ENCODE measurements around the gene CDH18.
A peak's percentile ranks its signal among the peaks of the same experiment; 100 is the strongest.

Gene CDH18

DNA sequence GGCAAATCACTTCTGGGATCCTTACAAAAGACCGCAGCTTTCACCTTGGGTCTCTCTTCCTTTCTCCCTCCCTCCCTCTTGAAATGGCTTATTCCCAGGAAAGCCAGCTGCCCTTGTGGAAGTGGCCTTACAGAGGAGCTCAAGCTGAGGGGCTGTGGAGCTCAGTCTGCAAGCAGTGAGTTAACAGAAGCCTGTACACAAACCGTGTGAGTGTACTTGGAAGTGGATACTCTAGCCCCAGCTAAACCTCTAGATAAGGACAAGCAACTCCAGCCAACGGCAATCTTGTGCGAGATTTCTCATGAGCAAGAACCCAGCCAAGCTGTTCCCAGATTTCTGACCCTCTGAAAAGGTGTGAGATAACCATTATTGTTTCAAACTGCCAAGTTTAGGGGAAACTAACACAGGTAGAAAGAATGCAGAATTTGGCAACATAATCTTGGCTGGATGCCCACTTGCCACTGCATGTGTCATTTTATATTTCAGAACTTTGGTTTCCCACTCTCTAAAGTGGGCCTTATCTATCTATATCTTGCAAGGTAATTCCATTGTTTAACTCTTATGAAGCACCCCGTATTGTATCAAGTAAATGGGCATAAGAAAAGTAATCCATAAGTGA lies 85.6 kb downstream of the CDH18 start:
- H4K20me1 ChIP-seq (ENCODE audit: insufficient read depth), result no peaks in the 10 kb centered on the region
- no peak overlapping the region for H3K9ac ChIP-seq
- no peak overlapping the region for H3K27ac ChIP-seq
- no peaks in the 10 kb centered on the region for H3K4me1 ChIP-seq (ENCODE audit: low read depth, poor library complexity, severe bottlenecking)
- H3K4me3 ChIP-seq (IDR thresholded peaks at IDR 0.05; ENCODE audit: insufficient read depth, low read depth, low read length), result no peak overlapping the region
- H3K27me3 ChIP-seq (ENCODE audit: insufficient read depth, low read depth), result no peaks in the 10 kb centered on the region
- no peaks in the 10 kb centered on the region for H3K36me3 ChIP-seq (ENCODE audit: insufficient read depth)
- H3K4me2 ChIP-seq, result no peak overlapping the region
- H2AFZ ChIP-seq (ENCODE audit: low read depth), result no peak overlapping the region
- H3K79me2 ChIP-seq (ENCODE audit: insufficient read depth, low read depth), result no peaks in the 10 kb centered on the region
- TF ChIP-seq, protein P1, sequence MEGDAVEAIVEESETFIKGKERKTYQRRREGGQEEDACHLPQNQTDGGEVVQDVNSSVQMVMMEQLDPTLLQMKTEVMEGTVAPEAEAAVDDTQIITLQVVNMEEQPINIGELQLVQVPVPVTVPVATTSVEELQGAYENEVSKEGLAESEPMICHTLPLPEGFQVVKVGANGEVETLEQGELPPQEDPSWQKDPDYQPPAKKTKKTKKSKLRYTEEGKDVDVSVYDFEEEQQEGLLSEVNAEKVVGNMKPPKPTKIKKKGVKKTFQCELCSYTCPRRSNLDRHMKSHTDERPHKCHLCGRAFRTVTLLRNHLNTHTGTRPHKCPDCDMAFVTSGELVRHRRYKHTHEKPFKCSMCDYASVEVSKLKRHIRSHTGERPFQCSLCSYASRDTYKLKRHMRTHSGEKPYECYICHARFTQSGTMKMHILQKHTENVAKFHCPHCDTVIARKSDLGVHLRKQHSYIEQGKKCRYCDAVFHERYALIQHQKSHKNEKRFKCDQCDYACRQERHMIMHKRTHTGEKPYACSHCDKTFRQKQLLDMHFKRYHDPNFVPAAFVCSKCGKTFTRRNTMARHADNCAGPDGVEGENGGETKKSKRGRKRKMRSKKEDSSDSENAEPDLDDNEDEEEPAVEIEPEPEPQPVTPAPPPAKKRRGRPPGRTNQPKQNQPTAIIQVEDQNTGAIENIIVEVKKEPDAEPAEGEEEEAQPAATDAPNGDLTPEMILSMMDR (conservative IDR thresholded peaks at IDR 0.05; ENCODE audit: low read depth, low read length), result no peak

DNA sequence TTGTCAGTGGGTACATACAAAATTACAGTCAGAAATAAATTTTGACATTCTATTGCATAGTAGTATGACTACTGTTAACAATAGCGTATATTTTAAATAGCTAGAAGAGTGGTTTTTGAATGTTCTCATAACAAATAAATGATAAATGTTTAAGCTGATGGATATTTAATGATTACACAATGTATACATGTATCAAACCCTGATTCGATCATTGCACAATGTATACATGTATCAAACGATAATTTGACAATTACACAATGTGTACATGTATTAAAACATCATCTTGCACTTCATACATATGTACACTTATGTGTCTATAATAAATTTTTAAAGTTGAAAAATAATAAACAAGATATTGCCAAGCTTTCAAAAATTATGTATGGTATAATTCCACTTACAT lies 87.7 kb downstream of the CDH18 start:
- H3K9ac ChIP-seq, result no peak overlapping the region
- TF ChIP-seq, protein P1 (conservative IDR thresholded peaks at IDR 0.05; ENCODE audit: low read depth, low read length), result no peak
- H3K27ac ChIP-seq, result no peak overlapping the region
- H3K36me3 ChIP-seq (ENCODE audit: insufficient read depth), result no peaks in the 10 kb centered on the region
- no peak overlapping the region for H3K4me3 ChIP-seq (IDR thresholded peaks at IDR 0.05; ENCODE audit: insufficient read depth, low read depth, low read length)
- H3K4me1 ChIP-seq (ENCODE audit: low read depth, poor library complexity, severe bottlenecking), result no peaks in the 10 kb centered on the region
- no peak overlapping the region for H2AFZ ChIP-seq (ENCODE audit: low read depth)
- H3K4me2 ChIP-seq, result no peak overlapping the region
- no peaks in the 10 kb centered on the region for H3K79me2 ChIP-seq (ENCODE audit: insufficient read depth, low read depth)
- H4K20me1 ChIP-seq (ENCODE audit: insufficient read depth), result no peaks in the 10 kb centered on the region
- H3K27me3 ChIP-seq (ENCODE audit: insufficient read depth, low read depth), result no peaks in the 10 kb centered on the region

DNA sequence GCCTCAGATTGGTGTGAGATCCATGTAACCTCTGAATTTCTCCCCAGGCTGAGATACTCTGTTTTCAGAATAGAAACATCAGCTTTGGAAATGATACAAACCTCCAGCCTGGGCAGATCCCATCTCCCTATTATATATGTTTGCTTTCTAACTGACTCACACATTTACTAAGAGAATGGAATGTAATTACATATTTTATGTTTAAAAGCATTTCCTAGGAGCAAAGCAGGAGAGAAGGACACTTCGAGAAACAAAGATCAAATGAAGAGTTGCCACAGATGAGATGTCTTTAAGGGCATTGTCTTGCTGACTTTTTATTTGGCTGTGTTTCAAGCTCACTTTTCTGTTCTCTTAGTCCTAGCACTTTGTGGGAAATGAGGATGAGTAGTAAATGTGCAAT lies 96.3 kb downstream of the CDH18 start:
- Histone ChIP-seq H3K9ac (no peak overlapping the region), H3K4me1 (ENCODE audit: low read depth, poor library complexity, severe bottlenecking) (peaks cover 8% of the 10 kb centered on the region), H2AFZ (ENCODE audit: low read depth) (no peak overlapping the region), H3K4me3 (IDR thresholded peaks at IDR 0.05; ENCODE audit: insufficient read depth, low read depth, low read length) (no peak overlapping the region), H3K27ac (no peak overlapping the region), H3K36me3 (ENCODE audit: insufficient read depth) (no peaks in the 10 kb centered on the region), H3K79me2 (ENCODE audit: insufficient read depth, low read depth) (no peaks in the 10 kb centered on the region), H3K27me3 (ENCODE audit: insufficient read depth, low read depth) (no peaks in the 10 kb centered on the region), H3K4me2 (no peak overlapping the region), H4K20me1 (ENCODE audit: insufficient read depth) (no peaks in the 10 kb centered on the region)
- TF ChIP-seq, protein P1 (conservative IDR thresholded peaks at IDR 0.05; ENCODE audit: low read depth, low read length), result no peak

DNA sequence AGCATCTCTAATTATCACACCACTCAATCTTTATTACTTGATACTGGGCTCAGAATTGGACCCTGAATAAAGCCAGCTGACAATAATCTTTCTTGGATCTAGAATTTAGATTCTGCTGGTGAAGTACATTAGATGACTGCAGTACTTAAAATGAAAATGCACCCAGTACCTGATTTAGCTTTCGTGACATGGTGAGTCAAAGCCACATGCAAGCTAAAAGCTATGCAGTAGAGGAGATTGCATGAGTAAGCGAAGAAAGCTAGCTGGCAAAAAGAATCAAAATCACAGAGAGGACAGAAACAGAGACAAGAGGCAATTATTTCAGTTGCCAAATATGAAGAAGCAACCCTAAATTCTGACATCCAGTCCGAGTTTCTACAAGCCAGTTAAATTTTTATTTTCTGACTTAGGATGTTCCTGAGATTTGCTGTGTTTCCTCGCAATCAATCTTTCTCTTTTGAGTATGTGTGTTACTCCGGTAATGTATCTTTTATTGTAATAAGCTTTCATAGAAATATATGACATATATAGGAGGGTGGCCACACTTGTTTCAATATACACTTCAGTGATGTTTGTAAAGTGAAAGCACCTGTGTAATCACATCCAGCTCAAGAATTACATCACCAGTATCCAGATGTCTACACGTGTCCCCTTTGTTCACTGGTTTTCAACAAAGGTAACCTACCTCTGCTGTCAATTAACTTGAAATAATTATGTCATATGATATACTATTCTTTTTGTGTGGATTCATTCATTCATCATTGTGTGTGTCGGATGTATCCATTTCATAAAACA lies 101.7 kb downstream of the CDH18 start:
- Histone ChIP-seq H3K27ac (peak overlapping the region; percentile 72), H3K4me1 (ENCODE audit: low read depth, poor library complexity, severe bottlenecking) (peaks cover 25% of the 10 kb centered on the region), H4K20me1 (ENCODE audit: insufficient read depth) (no peaks in the 10 kb centered on the region), H2AFZ (ENCODE audit: low read depth) (peak overlapping the region; percentile 61), H3K9ac (peak overlapping the region; percentile 65), H3K4me2 (peak overlapping the region; percentile 59), H3K36me3 (ENCODE audit: insufficient read depth) (no peaks in the 10 kb centered on the region), H3K79me2 (ENCODE audit: insufficient read depth, low read depth) (no peaks in the 10 kb centered on the region), H3K27me3 (ENCODE audit: insufficient read depth, low read depth) (no peaks in the 10 kb centered on the region), H3K4me3 (IDR thresholded peaks at IDR 0.05; ENCODE audit: insufficient read depth, low read depth, low read length) (no peak overlapping the region)
- TF ChIP-seq, protein P1 (conservative IDR thresholded peaks at IDR 0.05; ENCODE audit: low read depth, low read length), result no peak
